Gastroesophageal sphincter (tissue), 3 donors: ENCODE data around the gene ESPNL.

ENCODE experiments used
- POLR2A ChIP-seq, 2 donors: fragments of 450-650 bp; IDR thresholded peaks; one replicate each; pipeline ENCODE4 v1.6.1; 2017; ENCODE audit warnings: antibody characterized with exemption in 2 of 2, mild to moderate bottlenecking in 2 of 2, moderate library complexity in 1 of 2
- TF ChIP-seq, protein P1 (sequence below), 4 experiments: fragments of 200-600 bp in 2 of 4; fragments of 450-650 bp in 2 of 4; sonication (generic) in 1 of 4; IDR thresholded peaks; one replicate each; pipeline ENCODE4 v1.5.1; 2017 to 2019; ENCODE audit warnings: antibody characterized with exemption in 4 of 4, mild to moderate bottlenecking in 2 of 4, moderate library complexity in 2 of 4

- TF ChIP-seq POLR2A (IDR thresholded peaks at IDR 0.05): no peak
- TF ChIP-seq, protein P1, sequence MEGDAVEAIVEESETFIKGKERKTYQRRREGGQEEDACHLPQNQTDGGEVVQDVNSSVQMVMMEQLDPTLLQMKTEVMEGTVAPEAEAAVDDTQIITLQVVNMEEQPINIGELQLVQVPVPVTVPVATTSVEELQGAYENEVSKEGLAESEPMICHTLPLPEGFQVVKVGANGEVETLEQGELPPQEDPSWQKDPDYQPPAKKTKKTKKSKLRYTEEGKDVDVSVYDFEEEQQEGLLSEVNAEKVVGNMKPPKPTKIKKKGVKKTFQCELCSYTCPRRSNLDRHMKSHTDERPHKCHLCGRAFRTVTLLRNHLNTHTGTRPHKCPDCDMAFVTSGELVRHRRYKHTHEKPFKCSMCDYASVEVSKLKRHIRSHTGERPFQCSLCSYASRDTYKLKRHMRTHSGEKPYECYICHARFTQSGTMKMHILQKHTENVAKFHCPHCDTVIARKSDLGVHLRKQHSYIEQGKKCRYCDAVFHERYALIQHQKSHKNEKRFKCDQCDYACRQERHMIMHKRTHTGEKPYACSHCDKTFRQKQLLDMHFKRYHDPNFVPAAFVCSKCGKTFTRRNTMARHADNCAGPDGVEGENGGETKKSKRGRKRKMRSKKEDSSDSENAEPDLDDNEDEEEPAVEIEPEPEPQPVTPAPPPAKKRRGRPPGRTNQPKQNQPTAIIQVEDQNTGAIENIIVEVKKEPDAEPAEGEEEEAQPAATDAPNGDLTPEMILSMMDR (IDR thresholded peaks at IDR 0.05): no peak
Observed at GRCh38 chr2:238126775-238127164, 26.6 kb downstream of the ESPNL start.
